GM18867 (cell line): ENCODE data around the gene LPIN2.

Experiments
- ATAC-seq: cut with Tn5 transposase; IDR thresholded peaks from one replicate; pipeline ENCODE4 v1.9.1; 2021; ENCODE audit warnings: mild to moderate bottlenecking, moderate library complexity; ENCODE audit not compliant: unreplicated experiment

LPIN2 gene

GRCh38 chr18:2967357-2967756 lies 45.6 kb downstream of the LPIN2 start:
- ATAC-seq: no peak

- no peak for ATAC-seq
These were observed 46.4 kb downstream of the LPIN2 start for GRCh38 chr18:2966560-2966959.

GRCh38 chr18:2965797-2966196 lies 47.1 kb downstream of the LPIN2 start:
- ATAC-seq: no peak

GRCh38 chr18:2964361-2965010 lies 48.5 kb downstream of the LPIN2 start:
- no peak for ATAC-seq
